IMR-90 (cell line): ENCODE results near the gene SERPINB5. TPM values are rescaled to one million over a fixed set of nuclear protein-coding genes. Genes with fewer than 3 reads are reported as not detected.

Experiments
- ATAC-seq: fragments of 200-7000 bp; cut with Tn5 transposase; 2 replicates; pipeline ENCODE4 v1.9.1; 2020; ENCODE audit warnings: low read depth, mild to moderate bottlenecking, moderate library complexity
- BruUV-seq: library from RNA; stranded (reverse); fragments of 400-500 nt; replicated peaks from 2 replicates; lab custom pipeline; 2021; lab: Mats Ljungman, UMichigan
- CTCF ChIA-PET: fragments of 300-600 bp; formaldehyde crosslinking; extraction: SDS; loops from one replicate; lab custom pipeline; 2021; ENCODE audit warnings: antibody characterized with exemption; lab: Yijun Ruan, JAX
- POLR2A ChIA-PET: fragments of 300-600 bp; sonication (Branson Sonifier 250); formaldehyde crosslinking; loops from one replicate; lab custom pipeline; 2022; ENCODE audit warnings: antibody characterized with exemption; ENCODE audit not compliant: unreplicated experiment; lab: Charles Lee
- DNase-seq: peaks from one replicate; pipeline ENCODE4 v3.0.0; 2013
- H2AFZ ChIP-seq: replicated peaks from 2 replicates; pipeline ENCODE3; 2013; ENCODE audit warnings: low read length, mild to moderate bottlenecking; ENCODE audit not compliant: poor library complexity
- H2AK5ac ChIP-seq: 2 replicates; pipeline ENCODE4 v1.6.1; 2013; ENCODE audit warnings: low read depth, low read length, inconsistent platforms
- H2AK9ac ChIP-seq: replicated peaks from 2 replicates; pipeline ENCODE3; 2013; ENCODE audit warnings: mild to moderate bottlenecking, low read depth, low read length, moderate library complexity; ENCODE audit not compliant: poor library complexity
- H2BK120ac ChIP-seq: 2 replicates; pipeline ENCODE4 v1.6.1; 2013; ENCODE audit warnings: low read depth, low read length, inconsistent platforms
- H2BK15ac ChIP-seq: 3 replicates; pipeline ENCODE4 v1.6.1; 2013; ENCODE audit warnings: low read depth, low read length, inconsistent platforms
- H2BK20ac ChIP-seq: 2 replicates; pipeline ENCODE4 v1.6.1; 2013; ENCODE audit warnings: low read depth, mild to moderate bottlenecking, inconsistent platforms, low read length, moderate library complexity
- H2BK5ac ChIP-seq: 2 replicates; pipeline ENCODE4 v1.6.1; 2013; ENCODE audit warnings: mild to moderate bottlenecking, low read depth, low read length, inconsistent platforms; ENCODE audit not compliant: poor library complexity, severe bottlenecking
- H3K14ac ChIP-seq: replicated peaks from 2 replicates; pipeline ENCODE4 v1.6.1; 2013; ENCODE audit warnings: low read depth, low read length, inconsistent platforms
- H3K18ac ChIP-seq: 2 replicates; pipeline ENCODE4 v1.6.1; 2013; ENCODE audit warnings: low read depth, low read length, control low read depth
- H3K23ac ChIP-seq: 2 replicates; pipeline ENCODE4 v1.6.1; 2013; ENCODE audit warnings: low read depth, low read length, inconsistent platforms
- H3K27ac ChIP-seq: 2 replicates; pipeline ENCODE4 v1.5.1; 2013; ENCODE audit warnings: mild to moderate bottlenecking, control low read depth, low read length; ENCODE audit not compliant: insufficient read depth
- H3K27me3 ChIP-seq: 2 replicates; pipeline ENCODE4 v1.6.1; 2013; ENCODE audit warnings: low read length; ENCODE audit not compliant: control insufficient read depth, insufficient read depth
- H3K36me3 ChIP-seq: 2 replicates; pipeline ENCODE4 v1.6.1; 2013; ENCODE audit warnings: low read length, mixed read lengths; ENCODE audit not compliant: control insufficient read depth, insufficient read depth
- H3K4ac ChIP-seq: 2 replicates; pipeline ENCODE4 v1.6.1; 2013; ENCODE audit warnings: low read depth, low read length, inconsistent platforms
- H3K4me1 ChIP-seq: 2 replicates; pipeline ENCODE4 v1.6.1; 2013; ENCODE audit warnings: low read length, mixed read lengths; ENCODE audit not compliant: control insufficient read depth, insufficient read depth
- H3K4me2 ChIP-seq: 2 replicates; pipeline ENCODE4 v1.6.1; 2013; ENCODE audit warnings: low read depth, mild to moderate bottlenecking, control low read depth, low read length, moderate library complexity
- H3K4me3 ChIP-seq: 2 replicates; pipeline ENCODE4 v1.5.1; 2013; ENCODE audit warnings: low read depth, mild to moderate bottlenecking, control low read depth, low read length, moderate library complexity; ENCODE audit not compliant: insufficient read depth
- H3K56ac ChIP-seq: 2 replicates; pipeline ENCODE4 v1.6.1; 2013; ENCODE audit warnings: low read length, inconsistent platforms; ENCODE audit not compliant: insufficient read depth; ENCODE audit errors: extremely low read depth
- H3K79me1 ChIP-seq, 2 experiments: 2 replicates each; pipeline ENCODE4 v1.6.1; 2013; ENCODE audit warnings: low read length in 2 of 2, inconsistent platforms in 1 of 2, low read depth in 1 of 2
- H3K9ac ChIP-seq: 2 replicates; pipeline ENCODE4 v1.6.1; 2013; ENCODE audit warnings: low read depth, low read length, control low read depth
- H3K9me1 ChIP-seq: 2 replicates; pipeline ENCODE4 v1.6.1; 2013; ENCODE audit warnings: low read length, inconsistent platforms; ENCODE audit not compliant: insufficient read depth
- H3K9me3 ChIP-seq: 2 replicates; pipeline ENCODE4 v1.6.1; 2013; ENCODE audit warnings: low read length; ENCODE audit not compliant: control insufficient read depth, insufficient read depth
- H4K20me1 ChIP-seq: 2 replicates; pipeline ENCODE4 v1.6.1; 2013; ENCODE audit warnings: low read length, inconsistent platforms; ENCODE audit not compliant: insufficient read depth
- H4K5ac ChIP-seq: 2 replicates; pipeline ENCODE4 v1.6.1; 2013; ENCODE audit warnings: mild to moderate bottlenecking, low read depth, low read length, control low read depth
- H4K8ac ChIP-seq, 2 experiments: 2 replicates each; pipeline ENCODE4 v1.6.1; 2013; ENCODE audit warnings: low read depth in 2 of 2, low read length in 2 of 2, control low read depth in 1 of 2, inconsistent platforms in 1 of 2
- H4K91ac ChIP-seq: 2 replicates; pipeline ENCODE4 v1.6.1; 2013; ENCODE audit warnings: low read depth, low read length, inconsistent platforms; ENCODE audit not compliant: insufficient read depth
- BHLHE40 ChIP-seq: fragments of 150-350 bp; IDR thresholded peaks from 2 replicates; pipeline ENCODE4 v1.6.1; 2016; ENCODE audit warnings: mild to moderate bottlenecking, low read depth, low read length
- CEBPB ChIP-seq: IDR thresholded peaks from 2 replicates; pipeline ENCODE4 v1.6.1; 2012; ENCODE audit warnings: low read depth, low read length, improper control_type of control experiment
- CHD1 ChIP-seq: IDR thresholded peaks from 2 replicates; pipeline ENCODE4 v1.6.1; 2012; ENCODE audit warnings: low read depth, low read length, improper control_type of control experiment
- ELK1 ChIP-seq: fragments of 150-350 bp; IDR thresholded peaks from 2 replicates; pipeline ENCODE4 v1.6.1; 2016; ENCODE audit warnings: low read depth, mild to moderate bottlenecking, low read length, moderate library complexity, borderline replicate concordance
- FOS ChIP-seq: fragments of 150-350 bp; IDR thresholded peaks from 2 replicates; pipeline ENCODE4 v1.6.1; 2016; ENCODE audit warnings: low read depth, low read length
- NFE2L2 ChIP-seq: fragments of 150-350 bp; IDR thresholded peaks from 2 replicates; pipeline ENCODE4 v1.6.1; 2016; ENCODE audit warnings: low read depth, mild to moderate bottlenecking, low read length
- POLR2A ChIP-seq: IDR thresholded peaks from 2 replicates; pipeline ENCODE4 v1.6.1; 2012; ENCODE audit warnings: mild to moderate bottlenecking, low read depth, low read length
- RAD21 ChIP-seq: IDR thresholded peaks from 2 replicates; pipeline ENCODE4 v1.6.1; 2012; ENCODE audit warnings: low read length, improper control_type of control experiment
- RCOR1 ChIP-seq: IDR thresholded peaks from 2 replicates; pipeline ENCODE4 v1.6.1; 2012; ENCODE audit warnings: mild to moderate bottlenecking, low read length, improper control_type of control experiment; ENCODE audit not compliant: insufficient replicate concordance
- WGBS, 2 experiments: methylation state at CpG; one replicate each; pipeline versions ENCODE4 v1.1.5 to v1.1.7; 2013; ENCODE audit warnings: missing lambda C conversion rate in 2 of 2; ENCODE audit not compliant: insufficient read length in 1 of 2; ENCODE audit errors: extremely low coverage in 2 of 2; 5-methylcytosine and 5-hydroxymethylcytosine counted together
- dilution Hi-C: fragments of 300-500 bp; cut with HindIII; formaldehyde crosslinking; loops from one replicate; pipeline ENCODE4 v1.14.3; 2018; ENCODE audit warnings: low sequenced_read_pairs; ENCODE audit not compliant: unreplicated experiment
- in situ Hi-C: fragments of 300-500 bp; cut with MboI; formaldehyde crosslinking; loops from 3 replicates; pipeline ENCODE4 v1.14.3; 2019; ENCODE audit warnings: low sequenced_read_pairs, inconsistent platforms, mixed read lengths
- intact Hi-C: fragments of 100-400 bp; cut with micrococcal nuclease; formaldehyde crosslinking; loops from 2 replicates; pipeline ENCODE4 v1.10.0; 2022
- polyA plus RNA-seq, 3 experiments: library from polyadenylated mRNA; depleted of rRNA; stranded (reverse); fragments of >200 nt; gene quantifications; 2 replicates each; pipeline ENCODE4 v1.2.3, GENCODE V29; 2012; ENCODE audit warnings: low replicate concordance in 1 of 3
- total RNA-seq: library from RNA; depleted of rRNA; stranded (reverse); fragments of >200 nt; gene quantifications from 2 replicates; pipeline ENCODE4 v1.2.3, GENCODE V29; 2012
- TF ChIP-seq, protein P1 (sequence below): fragments of 150-350 bp; IDR thresholded peaks from 2 replicates; pipeline ENCODE4 v1.6.1; 2017; ENCODE audit warnings: mild to moderate bottlenecking, antibody characterized with exemption, low read length, low read depth
- TF ChIP-seq, protein P2 (sequence below): conservative IDR thresholded peaks from 2 replicates; pipeline ENCODE4 v1.5.1; 2012; ENCODE audit warnings: mild to moderate bottlenecking, low read depth, low read length, improper control_type of control experiment

SERPINB5 gene
- total and polyA plus RNA-seq, 2 of the 4 experiments (the other 2 are of a cell fraction): not detected

GRCh38 chr18:63544017-63544416, 67.3 kb downstream of the SERPINB5 start:
- H3K4ac ChIP-seq: no peak overlapping the region
- no peak overlapping the region for H3K56ac ChIP-seq
- DNase-seq (no peak), ATAC-seq (no peak)
- no peak overlapping the region for H3K4me2 ChIP-seq
- H2BK5ac ChIP-seq: no peak overlapping the region
- H3K9me1 ChIP-seq: no peaks in the 10 kb centered on the region
- H3K4me3 ChIP-seq: no peak overlapping the region
- no peaks in the 10 kb centered on the region for H3K36me3 ChIP-seq
- no peak overlapping the region for H4K91ac ChIP-seq
- BruUV-seq: no TSS peak
- intact Hi-C loops (no loop called here), in situ Hi-C loops (no loop called here), dilution Hi-C loops (no loop called here)
- no peak overlapping the region for H2AK9ac ChIP-seq
- H3K18ac ChIP-seq: no peak overlapping the region
- ChIA-PET CTCF (no interaction called here), POLR2A (no interaction called here)
- H2BK20ac ChIP-seq: no peak overlapping the region
- no peak overlapping the region for H4K5ac ChIP-seq
- no peak overlapping the region for H2AK5ac ChIP-seq
- H3K9ac ChIP-seq: no peak overlapping the region
- H2BK120ac ChIP-seq: no peak overlapping the region
- H4K20me1 ChIP-seq: no peaks in the 10 kb centered on the region
- no peak overlapping the region for H2BK15ac ChIP-seq
- no CpG with 5 or more reads among the region's 2 CpGs for WGBS, 2 experiments
- H4K8ac ChIP-seq: no peak overlapping the region
- H3K79me1 ChIP-seq: no peaks in the 10 kb centered on the region
- TF ChIP-seq, protein P1, sequence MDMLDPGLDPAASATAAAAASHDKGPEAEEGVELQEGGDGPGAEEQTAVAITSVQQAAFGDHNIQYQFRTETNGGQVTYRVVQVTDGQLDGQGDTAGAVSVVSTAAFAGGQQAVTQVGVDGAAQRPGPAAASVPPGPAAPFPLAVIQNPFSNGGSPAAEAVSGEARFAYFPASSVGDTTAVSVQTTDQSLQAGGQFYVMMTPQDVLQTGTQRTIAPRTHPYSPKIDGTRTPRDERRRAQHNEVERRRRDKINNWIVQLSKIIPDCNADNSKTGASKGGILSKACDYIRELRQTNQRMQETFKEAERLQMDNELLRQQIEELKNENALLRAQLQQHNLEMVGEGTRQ: no peak
- TF ChIP-seq POLR2A (no peak), RAD21 (no peak), ELK1 (no peak), FOS (no peak), CEBPB (no peak), NFE2L2 (no peak), RCOR1 (no peak), CHD1 (no peak), BHLHE40 (no peak)
- TF ChIP-seq, protein P2, sequence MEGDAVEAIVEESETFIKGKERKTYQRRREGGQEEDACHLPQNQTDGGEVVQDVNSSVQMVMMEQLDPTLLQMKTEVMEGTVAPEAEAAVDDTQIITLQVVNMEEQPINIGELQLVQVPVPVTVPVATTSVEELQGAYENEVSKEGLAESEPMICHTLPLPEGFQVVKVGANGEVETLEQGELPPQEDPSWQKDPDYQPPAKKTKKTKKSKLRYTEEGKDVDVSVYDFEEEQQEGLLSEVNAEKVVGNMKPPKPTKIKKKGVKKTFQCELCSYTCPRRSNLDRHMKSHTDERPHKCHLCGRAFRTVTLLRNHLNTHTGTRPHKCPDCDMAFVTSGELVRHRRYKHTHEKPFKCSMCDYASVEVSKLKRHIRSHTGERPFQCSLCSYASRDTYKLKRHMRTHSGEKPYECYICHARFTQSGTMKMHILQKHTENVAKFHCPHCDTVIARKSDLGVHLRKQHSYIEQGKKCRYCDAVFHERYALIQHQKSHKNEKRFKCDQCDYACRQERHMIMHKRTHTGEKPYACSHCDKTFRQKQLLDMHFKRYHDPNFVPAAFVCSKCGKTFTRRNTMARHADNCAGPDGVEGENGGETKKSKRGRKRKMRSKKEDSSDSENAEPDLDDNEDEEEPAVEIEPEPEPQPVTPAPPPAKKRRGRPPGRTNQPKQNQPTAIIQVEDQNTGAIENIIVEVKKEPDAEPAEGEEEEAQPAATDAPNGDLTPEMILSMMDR: no peak
- no peak overlapping the region for H2AFZ ChIP-seq
- no peak overlapping the region for H3K14ac ChIP-seq
- no peaks in the 10 kb centered on the region for H3K9me3 ChIP-seq
- H3K23ac ChIP-seq: no peak overlapping the region
- H3K27me3 ChIP-seq: peaks cover 2% of the 10 kb centered on the region; the same call in 1 of the 2 replicates
- H3K27ac ChIP-seq: no peak overlapping the region
- H3K4me1 ChIP-seq: no peaks in the 10 kb centered on the region
